Vagina (tissue), 2 donors: ENCODE measurements around the gene SECISBP2L.

Experiments used
- POLR2A ChIP-seq, 2 donors: fragments of 450-650 bp; IDR thresholded peaks; one replicate each; pipeline ENCODE4 v1.6.1; 2017; ENCODE audit warnings: antibody characterized with exemption in 2 of 2, mild to moderate bottlenecking in 2 of 2, moderate library complexity in 2 of 2
- TF ChIP-seq, protein P1 (sequence below), 3 experiments: fragments of 450-650 bp in 2 of 3; fragments of 200-600 bp in 1 of 3; sonication (generic) in 1 of 3; IDR thresholded peaks; one replicate each; pipeline ENCODE4 v1.5.1; 2017 to 2019; ENCODE audit warnings: antibody characterized with exemption in 3 of 3, mild to moderate bottlenecking in 2 of 3, moderate library complexity in 2 of 3

DNA sequence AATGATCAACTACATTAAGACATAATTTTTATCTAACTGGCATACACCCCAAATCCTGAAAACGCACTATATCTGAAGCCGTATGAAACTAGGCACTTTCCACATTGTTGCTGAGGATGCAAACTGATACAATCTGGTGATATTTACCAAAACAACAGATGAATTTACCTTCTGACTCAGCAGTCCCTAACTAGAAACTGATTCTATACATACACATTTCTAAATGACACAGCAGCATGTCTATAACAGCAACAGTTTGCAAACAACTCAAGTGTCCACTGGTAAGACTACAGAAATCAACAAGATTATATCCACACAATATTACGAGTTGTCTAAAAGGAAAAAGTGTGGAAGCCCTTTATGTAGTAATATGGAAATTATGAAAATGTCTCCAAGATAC lies 22.9 kb downstream of the SECISBP2L start:
- TF ChIP-seq, protein P1, sequence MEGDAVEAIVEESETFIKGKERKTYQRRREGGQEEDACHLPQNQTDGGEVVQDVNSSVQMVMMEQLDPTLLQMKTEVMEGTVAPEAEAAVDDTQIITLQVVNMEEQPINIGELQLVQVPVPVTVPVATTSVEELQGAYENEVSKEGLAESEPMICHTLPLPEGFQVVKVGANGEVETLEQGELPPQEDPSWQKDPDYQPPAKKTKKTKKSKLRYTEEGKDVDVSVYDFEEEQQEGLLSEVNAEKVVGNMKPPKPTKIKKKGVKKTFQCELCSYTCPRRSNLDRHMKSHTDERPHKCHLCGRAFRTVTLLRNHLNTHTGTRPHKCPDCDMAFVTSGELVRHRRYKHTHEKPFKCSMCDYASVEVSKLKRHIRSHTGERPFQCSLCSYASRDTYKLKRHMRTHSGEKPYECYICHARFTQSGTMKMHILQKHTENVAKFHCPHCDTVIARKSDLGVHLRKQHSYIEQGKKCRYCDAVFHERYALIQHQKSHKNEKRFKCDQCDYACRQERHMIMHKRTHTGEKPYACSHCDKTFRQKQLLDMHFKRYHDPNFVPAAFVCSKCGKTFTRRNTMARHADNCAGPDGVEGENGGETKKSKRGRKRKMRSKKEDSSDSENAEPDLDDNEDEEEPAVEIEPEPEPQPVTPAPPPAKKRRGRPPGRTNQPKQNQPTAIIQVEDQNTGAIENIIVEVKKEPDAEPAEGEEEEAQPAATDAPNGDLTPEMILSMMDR (IDR thresholded peaks at IDR 0.05), result no peak
- no peak for TF ChIP-seq POLR2A (IDR thresholded peaks at IDR 0.05)
